ENCODE measurements around the gene ITPK1. TPM values are rescaled to one million over a fixed set of nuclear protein-coding genes. Genes with fewer than 3 reads are reported as not detected.

The ITPK1 gene
- total RNA-seq, 1 experiment from 2014 or later, result 25.9 TPM

GRCh38 chr14:92932448-92933395 is 183.0 kb downstream of the ITPK1 start:
- H3K36me3 ChIP-seq (ENCODE audit: control insufficient read depth, insufficient read depth, low read length), result no peaks in the 10 kb centered on the region
- DNase-seq (ENCODE audit: low read depth, low spot score) (no peak), ATAC-seq (no peak)
- no peaks in the 10 kb centered on the region for H3K27me3 ChIP-seq (ENCODE audit: control insufficient read depth, insufficient read depth, low read length)
- no peaks in the 10 kb centered on the region for H3K9me3 ChIP-seq (ENCODE audit: control insufficient read depth, insufficient read depth, low read depth, low read length)
- no peaks in the 10 kb centered on the region for H3K4me1 ChIP-seq (ENCODE audit: control insufficient read depth, insufficient read depth, low read length)
- intact Hi-C loops (cut with micrococcal nuclease; ENCODE audit: unreplicated experiment) (no loop called here), in situ Hi-C loops (cut with HindIII; ENCODE audit: low pct_unique_long_range_greater_than_20kb, low sequenced_read_pairs) (no loop called here)
- ChIA-PET CTCF (no interaction called here), POLR2A (no interaction called here)
- H3K27ac ChIP-seq (ENCODE audit: low read length), result no peak overlapping the region
- TF ChIP-seq SIN3A (IDR thresholded peaks at IDR 0.05; ENCODE audit: borderline replicate concordance, insufficient read depth, low read depth, low read length) (no peak), POLR2AphosphoS5 (IDR thresholded peaks at IDR 0.05; ENCODE audit: low read depth, low read length) (no peak), REST (IDR thresholded peaks at IDR 0.05; ENCODE audit: insufficient read depth in 1 of 2, low read depth in 2 of 2, low read length in 1 of 2) (no peak), CTCF (IDR thresholded peaks at IDR 0.05) (no peak), TCF7L2 (IDR thresholded peaks at IDR 0.05; ENCODE audit: low read depth, low read length) (no peak)
- no peak overlapping the region for H3K4me3 ChIP-seq (ENCODE audit: low read depth in 2 of 2, low read length in 2 of 2)
- BruUV-seq (replicated peaks), result no TSS peak

GRCh38 chr14:92931681-92932447 is 183.9 kb downstream of the ITPK1 start:
- H3K4me3 ChIP-seq (ENCODE audit: low read depth in 2 of 2, low read length in 2 of 2), result no peak overlapping the region
- CTCF ChIA-PET, result no interaction called here
- intact Hi-C loops (cut with micrococcal nuclease; ENCODE audit: unreplicated experiment), result no loop called here
- no peak for ATAC-seq
- no peak for DNase-seq (ENCODE audit: low read depth, low spot score)
- BruUV-seq (replicated peaks), result no TSS peak
- POLR2A ChIA-PET, result no interaction called here
- H3K27ac ChIP-seq (ENCODE audit: low read length), result no peak overlapping the region
- no peaks in the 10 kb centered on the region for H3K4me1 ChIP-seq (ENCODE audit: control insufficient read depth, insufficient read depth, low read length)
- in situ Hi-C loops (cut with HindIII; ENCODE audit: low pct_unique_long_range_greater_than_20kb, low sequenced_read_pairs), result no loop called here
- H3K36me3 ChIP-seq (ENCODE audit: control insufficient read depth, insufficient read depth, low read length), result no peaks in the 10 kb centered on the region
- no peak for TF ChIP-seq CTCF (IDR thresholded peaks at IDR 0.05)
- no peak for TF ChIP-seq POLR2AphosphoS5 (IDR thresholded peaks at IDR 0.05; ENCODE audit: low read depth, low read length)
- no peak for TF ChIP-seq TCF7L2 (IDR thresholded peaks at IDR 0.05; ENCODE audit: low read depth, low read length)
- TF ChIP-seq REST (IDR thresholded peaks at IDR 0.05; ENCODE audit: insufficient read depth in 1 of 2, low read depth in 2 of 2, low read length in 1 of 2), result no peak
- TF ChIP-seq SIN3A (IDR thresholded peaks at IDR 0.05; ENCODE audit: borderline replicate concordance, insufficient read depth, low read depth, low read length), result no peak
- H3K9me3 ChIP-seq (ENCODE audit: control insufficient read depth, insufficient read depth, low read depth, low read length), result no peaks in the 10 kb centered on the region
- no peaks in the 10 kb centered on the region for H3K27me3 ChIP-seq (ENCODE audit: control insufficient read depth, insufficient read depth, low read length)

Measured in Panc1 (cell line).